NCI-H1048 (cell line): ENCODE measurements around the gene GNB1L.
"Not testable (repeated sequence)": the region's sequence is repeated elsewhere in the genome, so short reads cannot be mapped to it uniquely, and the experiment has no call there.

Experiments
- DNase-seq: peaks from one replicate; lab custom pipeline; 2025; lab: John Stamatoyannopoulos, UW

GNB1L gene

DNA sequence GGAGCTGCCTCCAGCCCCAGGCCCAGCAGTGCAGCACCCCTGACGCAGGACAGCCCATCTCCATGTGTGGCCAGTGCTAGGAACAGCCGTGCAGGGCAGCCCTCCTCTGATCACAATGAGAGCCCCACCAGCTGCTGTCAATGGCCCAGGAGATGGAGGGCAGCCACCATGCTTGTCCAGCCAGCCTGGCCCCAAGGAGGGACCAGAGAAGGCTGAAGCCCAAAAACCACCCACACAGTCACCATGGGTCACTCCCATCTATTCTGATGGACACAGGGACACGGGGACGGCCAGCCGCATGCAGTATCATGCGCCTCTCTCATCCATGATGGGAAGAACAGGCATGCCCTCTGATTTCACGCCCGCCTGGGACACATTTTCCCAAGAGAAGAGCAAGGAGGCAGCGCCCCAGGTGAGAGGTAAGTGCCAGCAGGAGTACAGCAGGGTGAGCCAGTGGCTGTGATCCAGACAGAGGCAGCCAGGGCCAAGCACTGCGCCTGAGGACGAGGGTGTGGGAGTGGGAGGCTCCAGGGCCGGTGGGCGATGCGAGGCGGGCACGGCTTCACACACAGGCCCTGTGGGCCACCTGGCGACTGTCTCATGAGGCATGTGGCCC lies 33.6 kb upstream of the GNB1L start:
- DNase-seq: no peak

DNA sequence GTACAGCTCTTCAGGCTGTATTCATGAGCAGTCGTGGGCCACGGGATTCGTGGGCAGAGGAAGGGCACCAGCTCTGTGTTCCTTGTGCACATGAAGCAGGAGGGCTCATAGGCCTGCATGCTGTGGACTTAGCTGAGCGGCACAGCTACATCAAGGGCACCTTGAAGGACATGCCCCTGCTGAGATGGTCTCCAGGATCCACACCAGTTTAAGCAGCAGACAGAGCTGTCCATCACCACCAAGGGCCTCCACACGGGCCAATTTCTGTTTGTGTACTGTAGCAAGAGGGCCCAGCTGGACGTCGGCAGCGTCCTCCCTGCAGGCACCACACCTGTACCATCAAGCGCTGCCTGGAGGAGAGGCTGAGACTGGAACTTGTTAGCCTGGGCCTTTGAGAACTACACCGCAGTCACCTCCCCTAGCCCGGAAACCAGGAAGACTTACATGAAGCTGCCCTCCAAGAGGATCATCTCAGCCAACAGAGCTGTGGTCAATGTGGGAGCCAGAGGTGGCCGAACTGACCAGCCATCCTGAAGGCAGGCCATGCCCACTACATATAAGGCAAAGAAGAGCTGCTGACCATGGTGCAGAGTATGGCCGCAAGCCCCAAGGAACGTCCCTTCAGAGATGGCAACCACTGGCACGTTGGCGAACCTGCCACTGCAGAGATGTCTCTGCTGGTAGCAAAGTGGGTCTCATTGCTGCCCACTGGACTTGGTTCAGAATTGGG lies 32.7 kb upstream of the GNB1L start:
- no peak for DNase-seq

DNA sequence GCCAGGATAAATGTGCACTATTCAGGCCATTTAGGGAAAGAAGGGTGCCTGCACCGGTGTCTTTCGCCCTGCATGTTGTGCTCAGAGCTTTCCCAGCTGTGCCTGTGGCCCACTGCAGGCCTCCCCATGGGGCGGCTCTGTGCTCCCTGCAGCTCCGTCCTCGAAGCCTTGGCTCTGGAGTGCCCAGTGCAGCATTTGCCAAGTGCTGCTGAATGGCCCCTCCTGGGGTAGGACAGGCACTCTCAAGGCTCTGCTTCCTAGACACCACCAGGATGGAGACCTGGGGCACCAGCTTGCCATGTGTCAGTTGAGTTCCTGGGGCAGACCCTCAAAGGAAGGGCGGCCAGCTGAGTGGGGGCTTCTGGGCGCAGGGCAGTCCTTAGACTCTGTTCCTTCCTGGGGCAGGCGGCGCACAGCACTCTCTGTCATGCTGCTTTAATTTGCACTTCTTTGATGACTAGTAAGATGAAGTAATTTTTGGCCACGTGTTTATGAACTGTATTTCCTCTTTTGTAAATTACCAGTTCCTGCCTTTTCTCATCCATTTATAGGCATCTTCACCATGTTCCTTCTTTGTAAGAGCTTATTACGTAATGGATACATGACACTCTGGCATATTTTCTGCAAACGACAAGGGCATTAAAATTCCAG lies 32.1 kb upstream of the GNB1L start:
- no peak for DNase-seq

DNA sequence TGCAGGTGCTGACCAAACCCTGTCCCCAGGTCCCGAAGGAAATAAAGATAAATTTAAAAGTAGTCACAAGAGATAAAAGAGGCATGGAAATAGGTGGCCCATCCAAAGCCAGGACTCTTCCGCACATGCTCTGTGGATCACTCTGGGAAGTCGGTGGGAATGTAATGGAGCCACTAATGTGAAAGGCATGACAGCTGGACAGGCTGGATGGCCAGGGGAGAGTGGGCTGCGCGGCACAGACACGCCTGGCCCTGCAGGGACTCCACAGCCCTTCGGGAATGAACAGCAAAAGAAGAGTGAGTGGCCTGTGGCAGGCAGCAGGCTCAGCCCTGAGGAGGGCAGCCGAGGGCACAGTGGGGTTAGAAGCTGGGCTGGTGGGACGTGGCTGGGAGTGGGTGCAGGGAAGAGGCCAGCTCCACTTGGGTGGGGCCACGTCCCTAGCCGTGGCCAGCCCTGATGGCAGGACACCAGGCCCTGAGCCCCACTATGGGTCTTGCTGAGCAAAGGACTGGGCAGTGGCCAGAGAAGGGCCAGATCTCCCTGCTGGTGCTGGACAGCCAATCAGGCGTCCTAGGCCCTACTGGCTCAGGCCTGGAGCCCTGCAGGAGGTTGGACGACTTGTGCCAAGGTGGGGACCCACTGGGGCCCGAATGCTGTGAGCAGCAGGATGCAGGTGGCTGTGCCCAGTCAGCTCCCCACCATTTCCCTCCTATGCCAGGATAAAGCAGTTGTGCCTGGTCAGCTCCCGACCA lies 31.3 kb upstream of the GNB1L start:
- no peak for DNase-seq

DNA sequence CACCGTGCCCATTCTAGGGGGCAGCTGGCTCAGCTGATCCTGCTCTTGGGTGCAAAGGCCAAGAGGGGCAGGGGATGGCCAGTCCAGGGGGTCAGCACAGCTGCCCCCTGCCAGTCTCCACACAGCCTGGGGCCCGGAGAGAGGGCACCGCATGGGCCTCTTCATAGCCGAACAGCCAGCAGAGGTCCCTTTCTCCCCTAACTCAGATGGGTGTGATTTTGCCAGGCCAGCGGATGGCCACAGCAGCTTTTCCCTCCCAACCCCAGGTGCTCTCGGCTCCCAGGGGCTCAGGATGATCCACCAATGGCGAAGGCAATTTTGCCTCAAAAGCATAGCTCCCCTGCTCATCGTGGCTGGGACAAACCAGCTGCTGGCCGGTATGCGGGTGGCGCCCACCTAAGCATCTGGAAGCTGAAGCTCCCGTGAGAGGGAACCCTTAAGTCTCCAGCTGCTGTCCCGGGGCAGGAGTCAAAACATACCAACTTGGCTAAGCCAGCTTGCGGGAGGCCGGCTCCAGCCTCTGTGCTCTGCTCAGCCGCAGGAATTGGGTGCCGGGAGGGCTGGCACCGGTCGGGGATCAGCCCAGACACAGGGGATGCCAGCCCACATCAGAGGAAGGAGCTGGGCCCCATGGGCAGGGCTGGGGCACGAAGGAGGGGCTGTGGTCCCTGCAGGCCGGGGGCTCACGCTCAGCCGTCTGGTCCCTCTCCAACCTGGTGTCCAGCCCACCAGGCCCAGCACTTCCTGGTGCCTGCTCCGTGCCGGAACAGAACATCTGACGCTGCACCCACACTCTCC lies 30.5 kb upstream of the GNB1L start:
- DNase-seq: no peak

DNA sequence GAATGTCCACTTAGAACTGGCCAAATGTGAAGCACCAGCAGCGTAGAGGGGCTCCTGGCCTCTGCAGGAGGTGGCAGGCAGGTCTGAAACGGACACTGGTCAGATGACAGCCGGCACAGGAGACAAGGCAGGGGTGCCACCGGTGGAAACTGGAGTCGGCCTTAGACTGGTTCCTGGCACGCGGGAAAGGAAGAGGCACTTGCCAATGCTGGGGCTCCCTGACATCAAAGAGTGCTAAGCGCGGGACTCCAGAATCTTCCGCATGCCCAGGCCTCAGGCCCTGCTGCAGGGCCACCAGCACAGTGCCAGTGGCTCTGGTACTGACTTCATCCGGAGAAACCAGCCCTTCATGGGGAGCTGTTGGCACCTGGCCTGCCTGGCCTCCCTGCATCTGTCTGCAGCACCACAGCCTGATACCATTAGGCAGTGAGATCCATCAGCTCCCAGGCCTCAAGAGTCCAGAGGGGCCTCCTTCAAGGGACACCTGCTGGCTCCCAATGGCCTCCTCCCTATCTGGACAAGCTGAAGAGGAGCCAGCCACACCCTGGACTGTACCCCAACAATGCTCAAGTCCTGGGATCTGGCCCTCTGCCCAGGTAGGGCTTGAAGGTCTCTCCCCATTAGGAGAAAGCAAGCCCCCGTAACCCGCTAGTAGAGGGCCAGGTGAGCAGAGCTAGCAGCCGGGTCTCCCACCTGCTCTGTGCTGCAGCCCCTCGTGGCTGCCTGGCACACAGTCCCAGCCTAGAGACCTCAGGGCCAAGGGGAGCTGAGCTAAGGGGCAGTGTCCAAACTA lies 29.7 kb upstream of the GNB1L start:
- no peak for DNase-seq

DNA sequence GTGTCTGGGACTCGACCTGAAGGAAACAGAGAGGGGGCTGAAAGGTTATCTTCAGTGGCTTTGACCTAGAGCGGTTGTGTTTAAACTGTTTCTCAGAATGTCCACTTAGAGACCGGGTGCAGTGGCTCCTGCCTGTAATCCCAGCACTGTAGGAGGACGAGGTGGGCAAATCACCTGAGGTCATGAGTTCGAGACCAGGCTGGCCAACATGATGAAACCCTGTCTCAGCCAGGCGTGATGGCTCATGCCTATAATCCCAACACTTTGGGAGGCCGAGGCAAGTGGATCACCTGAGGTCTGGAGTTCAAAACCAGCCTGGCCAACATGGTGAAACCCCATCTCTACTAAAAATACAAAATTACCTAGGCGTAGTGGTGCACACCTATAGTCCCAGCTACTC lies 28.8 kb upstream of the GNB1L start:
- DNase-seq: not testable (repeated sequence)

DNA sequence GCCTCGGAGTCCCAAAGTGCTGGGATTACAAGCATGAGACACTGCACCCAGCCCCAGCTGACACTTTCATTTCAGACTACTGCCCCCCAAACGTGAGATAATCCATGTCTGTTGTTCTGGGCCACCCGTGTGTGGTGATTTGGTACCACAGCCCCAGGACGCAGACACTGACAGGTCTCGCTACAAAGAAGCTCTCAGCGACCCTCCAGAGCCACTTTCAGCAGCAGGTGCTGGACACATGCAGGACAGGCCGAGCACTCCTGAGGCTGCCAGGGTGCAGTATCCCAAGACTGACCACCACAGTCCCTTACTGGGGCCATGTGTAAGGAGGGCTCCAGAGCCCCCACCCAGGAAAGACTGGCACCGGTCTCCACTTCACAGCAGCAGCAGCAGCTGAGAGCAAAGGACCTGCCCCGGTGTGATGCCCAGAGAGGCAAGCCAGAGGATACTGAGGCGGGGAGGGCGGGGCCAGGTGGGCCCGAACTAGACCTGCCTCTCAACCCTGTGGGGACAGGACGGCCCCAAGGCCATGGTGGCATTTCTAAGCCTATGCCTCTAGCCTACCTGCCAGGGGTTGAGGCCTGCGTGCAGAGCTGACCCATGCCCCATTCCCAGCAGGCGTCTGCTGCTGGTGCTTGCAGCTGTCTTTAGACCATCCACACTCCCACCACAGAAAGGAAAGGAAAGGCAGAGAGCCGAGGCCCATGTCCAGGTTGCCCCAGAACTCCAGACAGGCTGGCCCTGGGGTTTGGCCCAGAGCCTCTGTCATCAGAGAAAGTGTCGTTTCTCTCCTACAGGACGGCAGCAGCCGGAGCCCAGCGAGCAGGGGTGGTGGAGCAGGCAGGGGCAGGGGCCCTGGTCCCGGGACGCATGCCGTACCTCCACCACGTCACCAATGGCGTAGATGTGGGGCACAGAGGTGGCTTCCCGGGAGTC lies 28.0 kb upstream of the GNB1L start:
- DNase-seq: no peak

DNA sequence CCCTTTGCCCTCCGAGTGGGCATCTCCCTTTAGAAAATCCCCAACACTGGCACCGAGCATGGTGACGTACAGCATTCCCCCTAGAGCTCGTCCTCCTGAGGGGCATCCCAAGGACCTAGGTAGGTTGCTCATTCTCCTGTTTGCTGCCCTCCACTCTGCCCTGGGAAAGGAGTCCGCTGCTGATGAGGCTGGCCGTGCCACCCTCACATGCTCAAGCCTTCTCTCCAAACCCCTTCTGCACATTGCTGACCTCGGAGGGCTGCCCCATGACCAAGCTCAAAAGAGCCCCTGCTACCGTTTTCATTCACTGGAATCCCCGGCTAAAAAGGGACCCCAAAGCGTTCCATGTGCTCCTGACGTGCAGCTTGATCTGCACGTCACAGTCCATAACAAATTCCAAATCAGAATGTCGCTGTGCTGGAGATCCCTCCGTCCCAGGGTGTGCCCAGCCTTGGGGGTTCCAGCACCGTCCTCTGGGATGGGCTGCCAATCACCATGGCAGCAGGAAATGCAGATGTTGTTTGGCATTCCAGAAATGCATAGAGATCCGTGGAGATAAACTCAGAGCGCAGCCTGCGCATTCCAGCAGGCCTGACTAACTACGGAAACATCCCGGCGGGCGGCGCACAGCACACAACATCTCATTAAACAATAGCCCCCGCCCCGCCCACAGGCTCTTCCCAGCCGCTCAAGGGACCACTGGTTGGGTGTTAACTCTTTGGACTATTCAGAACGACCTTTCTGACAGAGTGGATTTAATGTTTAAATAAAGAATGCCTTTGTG lies 26.3 kb upstream of the GNB1L start:
- no peak for DNase-seq

DNA sequence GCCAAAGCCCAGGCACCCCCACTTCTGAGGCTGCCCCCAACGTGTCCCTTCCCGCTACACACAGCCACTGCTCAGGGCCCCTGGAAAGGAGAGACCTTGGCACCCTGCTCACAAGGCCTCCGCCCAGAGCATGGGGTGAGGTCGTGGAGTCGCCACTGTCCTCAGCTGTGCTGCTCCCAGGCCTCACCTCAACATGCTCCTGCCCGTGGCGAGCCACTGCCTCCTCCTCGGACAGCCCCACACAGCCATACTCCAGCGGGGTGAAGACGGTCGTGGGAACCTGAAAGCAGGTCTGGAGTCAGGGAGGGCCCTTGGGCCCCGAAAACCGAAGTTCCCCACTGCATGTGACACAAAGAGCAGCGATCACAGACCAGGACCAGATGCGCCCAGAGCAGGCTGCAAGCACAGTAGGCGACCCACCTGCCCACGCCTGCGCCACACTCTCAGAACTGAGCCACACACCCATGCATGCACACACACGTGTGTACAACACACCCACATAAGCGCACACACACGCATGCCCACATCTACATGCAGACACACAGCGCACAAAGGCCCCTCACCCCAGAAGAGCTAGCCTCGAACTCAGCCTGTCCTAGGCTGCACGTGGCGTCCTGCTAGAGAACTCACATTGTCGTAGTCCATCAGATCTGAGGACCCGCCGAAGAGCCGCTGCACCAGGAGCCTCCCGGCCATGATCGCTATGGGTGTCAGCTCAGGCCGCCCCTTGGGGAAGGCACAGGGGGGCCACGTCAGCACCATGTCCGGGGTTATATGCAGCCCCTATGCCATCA lies 25.5 kb upstream of the GNB1L start:
- no peak for DNase-seq

DNA sequence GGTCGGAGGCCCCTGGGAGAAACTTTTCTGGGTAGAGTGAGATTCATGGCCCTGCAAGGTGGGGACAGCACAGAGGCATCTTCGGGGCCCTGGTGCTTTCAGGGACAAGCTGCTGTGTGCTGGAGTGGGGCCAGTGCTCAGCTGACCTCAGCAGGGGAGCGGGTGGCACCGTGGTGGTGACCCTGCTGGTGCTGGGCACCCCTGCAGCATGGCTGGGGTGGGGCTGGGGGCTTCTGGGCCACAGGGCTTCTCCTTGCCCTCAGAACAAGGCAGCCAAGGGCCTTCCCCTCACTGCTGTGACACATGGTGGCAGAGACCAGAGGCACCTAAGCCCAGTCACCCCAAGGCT lies 24.9 kb upstream of the GNB1L start:
- no peak for DNase-seq

DNA sequence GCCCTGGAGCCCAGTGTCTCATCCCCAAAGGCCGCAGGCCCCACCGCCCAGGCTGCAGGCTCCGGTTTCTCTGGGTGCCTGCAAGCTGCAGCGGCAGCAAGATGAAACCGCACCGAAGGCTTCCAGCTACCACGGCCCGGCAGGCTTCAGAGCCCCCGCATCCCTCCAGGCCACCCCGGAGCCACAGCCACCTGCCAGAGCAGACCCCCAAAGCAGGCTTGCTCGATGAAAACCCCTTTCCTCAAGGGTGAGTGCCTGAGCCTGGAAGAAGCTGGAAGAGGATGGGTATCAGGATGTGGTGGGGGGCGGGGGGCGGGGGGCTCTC lies 24.5 kb upstream of the GNB1L start:
- DNase-seq: no peak

DNA sequence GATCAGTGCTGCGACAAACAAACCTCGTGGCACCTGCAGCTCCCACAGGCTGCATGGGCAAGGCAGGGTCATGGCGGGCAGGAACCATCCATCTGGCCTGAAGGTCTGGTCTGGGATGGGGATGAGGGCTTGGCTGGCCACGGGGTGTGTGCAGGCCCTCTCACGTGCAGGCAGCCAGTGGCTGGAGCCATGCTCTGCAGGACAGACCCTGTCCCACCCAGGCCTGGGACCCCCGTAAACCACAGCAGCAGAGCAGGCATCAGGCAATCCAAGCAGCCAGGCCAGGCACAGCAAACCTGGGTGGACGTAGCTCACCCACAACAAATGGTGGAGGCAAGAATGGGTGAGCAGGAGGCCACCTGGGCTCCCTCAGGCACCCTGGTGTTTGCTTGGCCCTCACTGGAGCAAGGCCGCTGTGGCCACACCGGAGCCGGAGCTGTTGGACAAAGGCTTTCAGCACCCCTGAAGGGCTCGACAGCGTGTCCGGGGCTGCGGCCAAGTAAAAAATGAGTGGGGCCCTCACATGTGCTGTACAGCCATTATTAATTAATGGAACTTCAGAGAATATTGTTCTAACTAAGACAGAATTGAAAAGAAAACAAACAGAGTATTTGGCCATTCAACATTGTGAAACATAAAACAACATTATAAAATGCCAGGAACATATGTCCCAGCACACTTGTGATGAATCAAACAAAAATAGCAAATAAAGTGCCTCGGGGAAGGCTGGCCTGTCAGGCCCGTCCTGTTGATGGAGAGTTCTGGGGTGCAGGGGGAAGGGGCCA lies 24.0 kb upstream of the GNB1L start:
- no peak for DNase-seq

DNA sequence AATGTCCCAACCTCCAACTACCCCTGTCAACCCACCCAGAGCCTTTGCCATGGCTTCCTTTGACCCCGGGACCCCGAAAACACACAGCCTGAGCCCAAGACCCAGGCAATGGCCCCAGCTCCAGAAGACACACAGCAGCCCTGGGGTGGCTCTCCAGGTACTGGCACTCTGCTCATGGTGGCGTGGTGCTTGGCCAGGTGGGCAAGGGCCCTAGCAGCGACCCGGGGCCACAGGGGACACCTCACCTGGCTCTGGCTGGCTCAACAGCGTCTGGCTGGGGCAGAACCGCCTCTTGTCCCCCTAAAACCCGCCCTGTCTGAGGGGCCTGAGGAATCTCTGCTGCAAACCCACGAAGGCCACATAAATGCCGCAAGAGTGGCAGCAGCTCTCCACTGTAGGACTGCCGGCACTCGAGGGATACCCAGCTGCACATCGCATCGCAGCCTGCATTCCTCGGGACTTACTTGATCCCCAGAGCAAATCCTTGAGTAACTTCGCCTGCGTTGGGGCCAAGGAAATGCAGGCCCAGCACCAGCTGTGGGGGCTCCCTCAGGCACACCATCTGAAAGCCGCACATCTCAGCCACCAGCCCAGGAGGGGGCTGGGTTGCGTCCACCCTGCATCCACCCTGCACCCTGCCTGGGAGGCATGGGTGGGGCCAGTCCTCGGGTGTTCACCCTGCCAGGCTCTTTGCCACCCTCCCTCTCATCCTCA lies 23.1 kb upstream of the GNB1L start:
- no peak for DNase-seq

DNA sequence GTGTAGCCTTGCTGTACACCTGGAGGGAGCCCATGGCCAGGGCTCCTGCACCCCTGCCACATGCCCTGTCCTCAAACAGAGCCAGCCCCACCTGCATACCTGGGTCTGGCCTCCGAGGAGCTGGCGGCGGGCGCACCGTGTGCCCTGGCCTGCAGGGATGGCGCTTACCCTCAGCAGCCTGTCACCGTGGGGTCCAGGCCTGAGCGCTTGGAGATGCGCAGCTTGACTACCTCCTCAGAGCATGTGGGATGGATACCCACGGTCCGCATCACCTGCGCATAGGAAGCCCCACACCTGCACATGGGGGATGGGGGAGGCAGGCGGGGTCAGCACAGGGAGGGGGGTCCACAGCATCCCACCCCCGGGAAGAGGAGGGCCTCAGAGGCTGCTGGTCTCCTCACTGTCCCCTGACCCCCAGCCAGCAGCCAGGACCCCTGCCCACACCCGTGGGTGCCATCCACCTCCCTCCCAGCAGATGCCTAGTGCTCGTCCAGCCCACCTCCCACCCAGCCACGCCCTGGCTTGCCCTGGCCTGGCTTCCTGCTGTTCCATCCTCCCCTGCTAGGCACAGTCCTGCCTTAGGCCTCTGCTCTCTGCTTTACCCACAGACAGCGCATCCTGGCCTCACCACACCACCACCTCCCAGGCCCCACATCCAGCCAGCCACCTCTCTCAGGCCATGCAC lies 22.4 kb upstream of the GNB1L start:
- DNase-seq: no peak

DNA sequence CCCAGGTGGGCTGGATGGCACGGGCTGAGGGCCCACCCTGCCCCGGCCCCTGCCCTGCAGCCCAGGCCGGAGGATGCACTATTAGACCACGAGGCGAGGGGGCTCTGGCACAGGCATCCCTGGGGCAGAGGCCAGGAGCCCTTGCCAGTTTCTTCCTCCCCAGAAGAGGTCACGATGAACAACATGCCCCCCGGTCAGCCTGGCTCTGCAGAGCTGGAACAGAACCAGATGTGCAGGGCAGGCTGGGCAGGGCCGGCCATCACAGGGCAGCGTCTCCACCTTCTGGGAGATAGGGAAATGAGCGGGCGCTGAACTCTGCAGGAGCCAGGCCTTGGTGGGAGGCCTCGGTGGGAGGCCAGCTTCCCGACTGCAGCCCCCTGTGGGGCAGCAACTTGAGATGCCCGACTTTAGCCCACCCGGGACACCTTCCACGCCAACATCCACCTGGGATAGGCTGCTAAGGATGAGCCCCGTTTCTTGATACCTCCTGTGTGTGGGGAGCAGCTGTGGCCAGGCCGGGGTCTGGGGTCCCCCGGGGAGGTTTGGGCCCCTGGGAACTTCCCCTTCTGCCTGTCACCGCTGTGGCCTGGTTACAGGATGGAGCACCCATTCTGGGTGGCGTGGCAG lies 21.8 kb upstream of the GNB1L start:
- DNase-seq: no peak
